ENCODE results near the gene TMEM39A.

The TMEM39A gene

DNA sequence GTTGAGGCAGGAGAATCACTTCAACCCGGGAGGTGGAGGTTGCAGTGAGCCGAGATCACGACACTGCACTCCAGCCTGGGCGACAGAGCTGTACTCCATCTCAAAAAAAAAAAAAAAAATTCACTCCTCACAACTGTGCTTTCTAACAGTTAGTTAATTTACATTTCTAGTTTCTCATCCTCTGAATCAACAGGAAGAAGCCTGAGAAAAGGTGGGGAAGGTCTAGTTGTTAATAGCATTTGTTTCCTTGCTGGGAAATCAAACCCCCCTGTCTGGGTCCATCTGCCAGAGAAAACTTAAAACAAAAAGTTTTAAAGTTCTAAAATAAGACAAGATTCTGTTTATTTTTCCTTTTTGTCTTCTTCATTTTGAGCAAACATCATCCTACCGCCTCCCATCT, 62.3 kb downstream of the TMEM39A start:
- DNase-seq (ENCODE audit: low read depth in 2 of 2), result no peak

DNA sequence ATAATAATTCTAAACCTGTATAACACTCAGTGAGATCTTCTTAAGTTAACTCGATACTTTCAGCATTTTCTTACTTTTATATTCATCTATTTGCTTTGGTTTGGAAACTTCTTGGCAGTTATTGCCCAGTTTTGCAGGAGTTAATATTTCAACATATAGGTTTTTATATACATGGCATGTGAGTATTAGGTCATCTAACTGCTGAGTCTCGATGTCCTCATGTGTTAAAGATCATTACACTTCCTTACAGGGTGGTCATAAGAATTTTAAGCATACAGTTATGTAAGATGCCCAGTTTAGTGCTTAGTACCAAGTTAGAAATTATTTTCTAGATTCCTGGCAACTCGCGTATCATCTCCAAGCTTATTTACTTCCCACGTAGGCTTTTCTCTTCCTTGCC, 62.9 kb downstream of the TMEM39A start:
- DNase-seq (ENCODE audit: low read depth in 2 of 2), result no peak

DNA sequence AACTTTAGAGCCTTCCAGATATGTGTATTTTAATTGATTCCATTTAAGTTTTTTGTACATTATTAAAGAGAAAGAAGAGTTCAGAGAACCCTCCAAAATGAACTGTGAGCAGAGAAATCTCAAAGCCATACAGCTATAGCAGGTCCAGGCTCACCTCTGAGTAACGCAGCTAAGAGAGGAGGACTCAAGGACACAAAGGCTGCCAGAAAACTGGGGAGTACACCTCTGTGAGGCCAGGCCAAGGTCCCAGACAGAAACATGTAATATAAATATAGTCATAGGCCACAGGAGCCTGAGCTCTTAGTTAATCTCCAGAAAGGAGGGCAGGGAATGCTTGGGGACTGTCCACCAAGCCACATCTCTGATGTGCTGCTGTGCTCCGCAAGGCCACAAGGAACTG, 66.5 kb downstream of the TMEM39A start:
- no peak for DNase-seq (ENCODE audit: low read depth in 2 of 2)

DNA sequence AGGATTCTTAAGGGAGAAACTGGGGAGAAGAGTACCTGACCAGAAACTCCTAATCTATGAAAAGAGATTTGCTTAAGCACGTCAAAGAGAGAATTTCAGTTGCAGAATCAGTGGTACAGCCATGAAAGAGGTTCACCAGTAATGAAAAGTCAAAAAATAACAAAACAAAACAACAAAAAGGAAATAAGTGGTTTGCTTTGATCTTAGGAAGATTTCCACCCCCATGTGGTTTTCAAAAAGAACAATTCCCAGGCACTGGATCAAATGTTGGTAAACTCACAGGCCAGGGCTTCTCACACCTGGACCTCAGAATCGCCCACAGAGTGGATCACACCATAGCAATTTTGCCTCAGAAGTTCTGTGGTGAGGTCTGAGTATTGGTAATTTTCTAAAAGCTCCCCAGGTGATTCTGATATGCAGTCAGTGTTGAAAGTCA, 67.5 kb downstream of the TMEM39A start:
- no peak for DNase-seq (ENCODE audit: low read depth in 2 of 2)

DNA sequence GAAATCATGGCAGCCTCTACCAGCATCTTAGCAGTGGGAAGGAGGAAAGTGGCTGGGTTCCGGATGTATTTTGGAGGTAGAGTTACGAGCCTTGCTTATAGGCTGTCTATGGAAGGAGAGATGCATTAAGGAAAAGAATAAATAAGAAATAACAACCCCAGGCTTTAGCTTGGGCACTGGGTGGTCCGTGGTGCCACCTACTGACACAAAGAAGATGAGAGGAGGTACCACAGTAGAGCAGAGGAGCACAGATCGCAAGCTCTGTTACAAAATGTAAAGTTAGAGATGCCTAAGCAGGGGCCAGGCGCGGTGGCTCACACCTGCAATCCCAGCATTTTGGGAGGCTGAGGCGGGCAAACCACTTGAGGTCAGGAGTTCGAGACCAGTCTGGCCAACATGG, 74.8 kb downstream of the TMEM39A start:
- no peak for DNase-seq (ENCODE audit: low read depth in 2 of 2)

DNA sequence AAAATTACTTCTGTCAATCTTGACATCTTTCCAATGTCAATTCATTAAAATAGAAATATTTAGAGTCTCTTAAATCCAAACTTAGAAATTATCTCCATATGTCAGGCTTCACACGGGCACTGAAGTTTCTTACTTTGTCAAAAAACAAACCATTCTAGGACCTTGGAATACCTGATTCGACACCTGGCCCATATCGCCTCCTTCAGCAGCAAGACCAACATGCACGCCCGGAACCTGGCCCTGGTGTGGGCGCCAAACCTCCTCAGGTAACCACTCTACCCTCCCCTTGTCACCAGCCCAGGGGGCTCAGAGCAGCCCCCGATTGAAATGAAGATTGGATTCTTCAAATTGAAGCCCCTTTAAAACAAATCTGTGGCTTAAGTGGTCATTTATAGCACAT, 81.3 kb downstream of the TMEM39A start:
- no peak for DNase-seq (ENCODE audit: low read depth in 2 of 2)

DNA sequence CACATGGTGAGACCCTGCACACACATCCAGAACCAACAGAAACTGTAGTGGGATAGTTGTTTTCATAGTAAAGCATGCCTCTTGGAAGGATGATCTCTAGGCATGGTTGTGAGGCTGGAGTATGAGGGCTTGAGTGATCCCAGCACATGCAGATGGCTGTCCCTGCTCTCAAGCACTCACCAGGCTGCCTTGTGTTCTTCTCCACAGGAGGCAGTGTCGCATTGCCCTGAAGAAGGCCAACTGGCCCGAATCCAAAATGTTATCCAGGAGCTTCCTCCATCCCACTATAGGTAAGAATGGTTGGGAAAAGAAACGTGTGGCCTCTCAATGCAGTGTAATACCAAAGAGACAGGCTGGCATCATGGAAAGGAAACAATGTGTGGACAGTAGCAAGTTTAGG, 82.7 kb downstream of the TMEM39A start:
- DNase-seq (ENCODE audit: low read depth in 2 of 2), result no peak

Data from activated CD8-positive, alpha-beta memory T cell treated with anti-CD3 and anti-CD28 coated beads for 4 hours (primary cell).